Colon (tissue), 2 donors: Measurements from ENCODE around the gene HPRT1.
A peak's percentile ranks its signal among the peaks of the same experiment; 100 is the strongest.

Source experiments
- FAIRE-seq: peaks from 2 replicates; lab custom pipeline; 2012; peaks lifted over from hg19 to GRCh38; lab: Jason Lieb, UNC
- donor health status: control.
- donor health status: control.

HPRT1 gene

GRCh38 chrX:134476284-134476683, 16.3 kb downstream of the HPRT1 start:
- FAIRE-seq, result no peak

- FAIRE-seq, result no peak
Measured at GRCh38 chrX:134478374-134478773, 18.4 kb downstream of the HPRT1 start.

- no peak for FAIRE-seq
Measured at GRCh38 chrX:134480061-134480460, 20.1 kb downstream of the HPRT1 start.

- FAIRE-seq, result no peak
Measured at GRCh38 chrX:134481339-134481738, 21.4 kb downstream of the HPRT1 start.

GRCh38 chrX:134482371-134482770, 22.4 kb downstream of the HPRT1 start:
- no peak for FAIRE-seq

GRCh38 chrX:134484039-134484438, 24.1 kb downstream of the HPRT1 start:
- peak; percentile 82 for FAIRE-seq

- FAIRE-seq, result no peak
Measured at GRCh38 chrX:134501941-134502340, 42.0 kb downstream of the HPRT1 start.

GRCh38 chrX:134502686-134503085, 42.7 kb downstream of the HPRT1 start:
- FAIRE-seq, result no peak

- no peak for FAIRE-seq
Measured at GRCh38 chrX:134512566-134512965, 52.6 kb downstream of the HPRT1 start.

- FAIRE-seq, result no peak
Measured at GRCh38 chrX:134513091-134513490, 53.1 kb downstream of the HPRT1 start.

- FAIRE-seq, result no peak
Measured at GRCh38 chrX:134520860-134521390, 61.0 kb downstream of the HPRT1 start.

GRCh38 chrX:134524181-134524580, 64.2 kb downstream of the HPRT1 start:
- no peak for FAIRE-seq

GRCh38 chrX:134525086-134525792, 65.3 kb downstream of the HPRT1 start:
- no peak for FAIRE-seq

GRCh38 chrX:134526399-134526798, 66.4 kb downstream of the HPRT1 start:
- no peak for FAIRE-seq

GRCh38 chrX:134528960-134529359, 69.0 kb downstream of the HPRT1 start:
- no peak for FAIRE-seq

- FAIRE-seq, result no peak
Measured at GRCh38 chrX:134529481-134529880, 69.5 kb downstream of the HPRT1 start.

- FAIRE-seq, result no peak
Measured at GRCh38 chrX:134530845-134531244, 70.9 kb downstream of the HPRT1 start.

- FAIRE-seq, result no peak
Measured at GRCh38 chrX:134533352-134533751, 73.4 kb downstream of the HPRT1 start.

GRCh38 chrX:134533952-134534351, 74.0 kb downstream of the HPRT1 start:
- no peak for FAIRE-seq

GRCh38 chrX:134537179-134537955, 77.4 kb downstream of the HPRT1 start:
- no peak for FAIRE-seq

- no peak for FAIRE-seq
Measured at GRCh38 chrX:134538316-134538715, 78.4 kb downstream of the HPRT1 start.

GRCh38 chrX:134541906-134542305, 81.9 kb downstream of the HPRT1 start:
- FAIRE-seq, result peak; percentile 77

- FAIRE-seq, result no peak
Measured at GRCh38 chrX:134542485-134542884, 82.5 kb downstream of the HPRT1 start.
